ENCODE data around the gene ABCA12.

ABCA12 gene

GRCh38 chr2:215049341-215049740 is 89.1 kb downstream of the ABCA12 start:
- in situ Hi-C loops (cut with HindIII; ENCODE audit: low sequenced_read_pairs), result no loop called here

GRCh38 chr2:215038421-215038820 is 100.0 kb downstream of the ABCA12 start:
- in situ Hi-C loops (cut with HindIII; ENCODE audit: low sequenced_read_pairs), result no loop called here

GRCh38 chr2:215036314-215036713 is 102.1 kb downstream of the ABCA12 start:
- in situ Hi-C loops (cut with HindIII; ENCODE audit: low sequenced_read_pairs), result no loop called here

- in situ Hi-C loops (cut with HindIII; ENCODE audit: low sequenced_read_pairs), result no loop called here
These were observed 104.3 kb downstream of the ABCA12 start for GRCh38 chr2:215034154-215034553.

GRCh38 chr2:215032153-215032552 is 106.3 kb downstream of the ABCA12 start:
- in situ Hi-C loops (cut with HindIII; ENCODE audit: low sequenced_read_pairs), result no loop called here

GRCh38 chr2:215031321-215031720 is 107.1 kb downstream of the ABCA12 start:
- in situ Hi-C loops (cut with HindIII; ENCODE audit: low sequenced_read_pairs), result no loop called here

GRCh38 chr2:215029936-215030335 is 108.5 kb downstream of the ABCA12 start:
- in situ Hi-C loops (cut with HindIII; ENCODE audit: low sequenced_read_pairs), result no loop called here

GRCh38 chr2:215028231-215028630 is 110.2 kb downstream of the ABCA12 start:
- in situ Hi-C loops (cut with HindIII; ENCODE audit: low sequenced_read_pairs), result no loop called here

- in situ Hi-C loops (cut with HindIII; ENCODE audit: low sequenced_read_pairs), result no loop called here
These were observed 110.6 kb downstream of the ABCA12 start for GRCh38 chr2:215027779-215028178.

- in situ Hi-C loops (cut with HindIII; ENCODE audit: low sequenced_read_pairs), result no loop called here
These were observed 115.5 kb downstream of the ABCA12 start for GRCh38 chr2:215022910-215023309.

- in situ Hi-C loops (cut with HindIII; ENCODE audit: low sequenced_read_pairs), result no loop called here
These were observed 116.0 kb downstream of the ABCA12 start for GRCh38 chr2:215022418-215022817.

GRCh38 chr2:215020283-215020682 is 118.1 kb downstream of the ABCA12 start:
- in situ Hi-C loops (cut with HindIII; ENCODE audit: low sequenced_read_pairs), result no loop called here

- in situ Hi-C loops (cut with HindIII; ENCODE audit: low sequenced_read_pairs), result no loop called here
These were observed 118.8 kb downstream of the ABCA12 start for GRCh38 chr2:215019521-215020145.

- in situ Hi-C loops (cut with HindIII; ENCODE audit: low sequenced_read_pairs), result no loop called here
These were observed 119.3 kb downstream of the ABCA12 start for GRCh38 chr2:215019085-215019484.

GRCh38 chr2:215015421-215015820 is 123.0 kb downstream of the ABCA12 start:
- in situ Hi-C loops (cut with HindIII; ENCODE audit: low sequenced_read_pairs), result no loop called here

GRCh38 chr2:215010390-215010789 is 128.0 kb downstream of the ABCA12 start:
- in situ Hi-C loops (cut with HindIII; ENCODE audit: low sequenced_read_pairs), result no loop called here

GRCh38 chr2:215003001-215003400 is 135.4 kb downstream of the ABCA12 start:
- in situ Hi-C loops (cut with HindIII; ENCODE audit: low sequenced_read_pairs), result no loop called here

- in situ Hi-C loops (cut with HindIII; ENCODE audit: low sequenced_read_pairs), result no loop called here
These were observed 135.9 kb downstream of the ABCA12 start for GRCh38 chr2:215002500-215002899.

- in situ Hi-C loops (cut with HindIII; ENCODE audit: low sequenced_read_pairs), result no loop called here
These were observed 137.7 kb downstream of the ABCA12 start for GRCh38 chr2:215000721-215001120.

- in situ Hi-C loops (cut with HindIII; ENCODE audit: low sequenced_read_pairs), result no loop called here
These were observed 142.3 kb downstream of the ABCA12 start for GRCh38 chr2:214995926-214996670.

GRCh38 chr2:214995409-214995808 is 143.0 kb downstream of the ABCA12 start:
- in situ Hi-C loops (cut with HindIII; ENCODE audit: low sequenced_read_pairs), result no loop called here

GRCh38 chr2:214992911-214993310 is 145.5 kb downstream of the ABCA12 start:
- in situ Hi-C loops (cut with HindIII; ENCODE audit: low sequenced_read_pairs), result no loop called here

GRCh38 chr2:214989187-214989586 is 149.2 kb downstream of the ABCA12 start:
- in situ Hi-C loops (cut with HindIII; ENCODE audit: low sequenced_read_pairs), result no loop called here

Measured in DLD1 (cell line).